IMR-90 (cell line): ENCODE data around the gene KIF18A. TPM values are rescaled to one million over a fixed set of nuclear protein-coding genes. Genes with fewer than 3 reads are reported as not detected.

Experiments
- ATAC-seq: fragments of 200-7000 bp; cut with Tn5 transposase; 2 replicates; pipeline ENCODE4 v1.9.1; 2020; ENCODE audit warnings: low read depth, mild to moderate bottlenecking, moderate library complexity
- BruUV-seq: library from RNA; stranded (reverse); fragments of 400-500 nt; replicated peaks from 2 replicates; lab custom pipeline; 2021; lab: Mats Ljungman, UMichigan
- CTCF ChIA-PET: fragments of 300-600 bp; formaldehyde crosslinking; extraction: SDS; loops from one replicate; lab custom pipeline; 2021; ENCODE audit warnings: antibody characterized with exemption; lab: Yijun Ruan, JAX
- POLR2A ChIA-PET: fragments of 300-600 bp; sonication (Branson Sonifier 250); formaldehyde crosslinking; loops from one replicate; lab custom pipeline; 2022; ENCODE audit warnings: antibody characterized with exemption; ENCODE audit not compliant: unreplicated experiment; lab: Charles Lee
- DNase-seq: peaks from one replicate; pipeline ENCODE4 v3.0.0; 2013
- H2AFZ ChIP-seq: replicated peaks from 2 replicates; pipeline ENCODE3; 2013; ENCODE audit warnings: low read length, mild to moderate bottlenecking; ENCODE audit not compliant: poor library complexity
- H2AK5ac ChIP-seq: 2 replicates; pipeline ENCODE4 v1.6.1; 2013; ENCODE audit warnings: low read depth, low read length, inconsistent platforms
- H2AK9ac ChIP-seq: replicated peaks from 2 replicates; pipeline ENCODE3; 2013; ENCODE audit warnings: mild to moderate bottlenecking, low read depth, low read length, moderate library complexity; ENCODE audit not compliant: poor library complexity
- H2BK120ac ChIP-seq: 2 replicates; pipeline ENCODE4 v1.6.1; 2013; ENCODE audit warnings: low read depth, low read length, inconsistent platforms
- H2BK15ac ChIP-seq: 3 replicates; pipeline ENCODE4 v1.6.1; 2013; ENCODE audit warnings: low read depth, low read length, inconsistent platforms
- H2BK20ac ChIP-seq: 2 replicates; pipeline ENCODE4 v1.6.1; 2013; ENCODE audit warnings: low read depth, mild to moderate bottlenecking, inconsistent platforms, low read length, moderate library complexity
- H2BK5ac ChIP-seq: 2 replicates; pipeline ENCODE4 v1.6.1; 2013; ENCODE audit warnings: mild to moderate bottlenecking, low read depth, low read length, inconsistent platforms; ENCODE audit not compliant: poor library complexity, severe bottlenecking
- H3K14ac ChIP-seq: replicated peaks from 2 replicates; pipeline ENCODE4 v1.6.1; 2013; ENCODE audit warnings: low read depth, low read length, inconsistent platforms
- H3K18ac ChIP-seq: 2 replicates; pipeline ENCODE4 v1.6.1; 2013; ENCODE audit warnings: low read depth, low read length, control low read depth
- H3K23ac ChIP-seq: 2 replicates; pipeline ENCODE4 v1.6.1; 2013; ENCODE audit warnings: low read depth, low read length, inconsistent platforms
- H3K27ac ChIP-seq: 2 replicates; pipeline ENCODE4 v1.5.1; 2013; ENCODE audit warnings: mild to moderate bottlenecking, control low read depth, low read length; ENCODE audit not compliant: insufficient read depth
- H3K27me3 ChIP-seq: 2 replicates; pipeline ENCODE4 v1.6.1; 2013; ENCODE audit warnings: low read length; ENCODE audit not compliant: control insufficient read depth, insufficient read depth
- H3K36me3 ChIP-seq: 2 replicates; pipeline ENCODE4 v1.6.1; 2013; ENCODE audit warnings: low read length, mixed read lengths; ENCODE audit not compliant: control insufficient read depth, insufficient read depth
- H3K4ac ChIP-seq: 2 replicates; pipeline ENCODE4 v1.6.1; 2013; ENCODE audit warnings: low read depth, low read length, inconsistent platforms
- H3K4me1 ChIP-seq: 2 replicates; pipeline ENCODE4 v1.6.1; 2013; ENCODE audit warnings: low read length, mixed read lengths; ENCODE audit not compliant: control insufficient read depth, insufficient read depth
- H3K4me2 ChIP-seq: 2 replicates; pipeline ENCODE4 v1.6.1; 2013; ENCODE audit warnings: low read depth, mild to moderate bottlenecking, control low read depth, low read length, moderate library complexity
- H3K4me3 ChIP-seq: 2 replicates; pipeline ENCODE4 v1.5.1; 2013; ENCODE audit warnings: low read depth, mild to moderate bottlenecking, control low read depth, low read length, moderate library complexity; ENCODE audit not compliant: insufficient read depth
- H3K56ac ChIP-seq: 2 replicates; pipeline ENCODE4 v1.6.1; 2013; ENCODE audit warnings: low read length, inconsistent platforms; ENCODE audit not compliant: insufficient read depth; ENCODE audit errors: extremely low read depth
- H3K79me1 ChIP-seq, 2 experiments: 2 replicates each; pipeline ENCODE4 v1.6.1; 2013; ENCODE audit warnings: low read length in 2 of 2, inconsistent platforms in 1 of 2, low read depth in 1 of 2
- H3K9ac ChIP-seq: 2 replicates; pipeline ENCODE4 v1.6.1; 2013; ENCODE audit warnings: low read depth, low read length, control low read depth
- H3K9me1 ChIP-seq: 2 replicates; pipeline ENCODE4 v1.6.1; 2013; ENCODE audit warnings: low read length, inconsistent platforms; ENCODE audit not compliant: insufficient read depth
- H3K9me3 ChIP-seq: 2 replicates; pipeline ENCODE4 v1.6.1; 2013; ENCODE audit warnings: low read length; ENCODE audit not compliant: control insufficient read depth, insufficient read depth
- H4K20me1 ChIP-seq: 2 replicates; pipeline ENCODE4 v1.6.1; 2013; ENCODE audit warnings: low read length, inconsistent platforms; ENCODE audit not compliant: insufficient read depth
- H4K5ac ChIP-seq: 2 replicates; pipeline ENCODE4 v1.6.1; 2013; ENCODE audit warnings: mild to moderate bottlenecking, low read depth, low read length, control low read depth
- H4K8ac ChIP-seq, 2 experiments: 2 replicates each; pipeline ENCODE4 v1.6.1; 2013; ENCODE audit warnings: low read depth in 2 of 2, low read length in 2 of 2, control low read depth in 1 of 2, inconsistent platforms in 1 of 2
- H4K91ac ChIP-seq: 2 replicates; pipeline ENCODE4 v1.6.1; 2013; ENCODE audit warnings: low read depth, low read length, inconsistent platforms; ENCODE audit not compliant: insufficient read depth
- BHLHE40 ChIP-seq: fragments of 150-350 bp; IDR thresholded peaks from 2 replicates; pipeline ENCODE4 v1.6.1; 2016; ENCODE audit warnings: mild to moderate bottlenecking, low read depth, low read length
- CEBPB ChIP-seq: IDR thresholded peaks from 2 replicates; pipeline ENCODE4 v1.6.1; 2012; ENCODE audit warnings: low read depth, low read length, improper control_type of control experiment
- CHD1 ChIP-seq: IDR thresholded peaks from 2 replicates; pipeline ENCODE4 v1.6.1; 2012; ENCODE audit warnings: low read depth, low read length, improper control_type of control experiment
- CTCF ChIP-seq: conservative IDR thresholded peaks from 2 replicates; pipeline ENCODE4 v1.5.1; 2012; ENCODE audit warnings: mild to moderate bottlenecking, low read depth, low read length, improper control_type of control experiment
- MAFK ChIP-seq: IDR thresholded peaks from 2 replicates; pipeline ENCODE4 v1.6.1; 2012; ENCODE audit warnings: low read depth, low read length, improper control_type of control experiment
- MAZ ChIP-seq: IDR thresholded peaks from 2 replicates; pipeline ENCODE4 v1.6.1; 2012; ENCODE audit warnings: low read depth, mild to moderate bottlenecking, low read length, improper control_type of control experiment, moderate library complexity, borderline replicate concordance
- NFE2L2 ChIP-seq: fragments of 150-350 bp; IDR thresholded peaks from 2 replicates; pipeline ENCODE4 v1.6.1; 2016; ENCODE audit warnings: low read depth, mild to moderate bottlenecking, low read length
- POLR2A ChIP-seq: IDR thresholded peaks from 2 replicates; pipeline ENCODE4 v1.6.1; 2012; ENCODE audit warnings: mild to moderate bottlenecking, low read depth, low read length
- RAD21 ChIP-seq: IDR thresholded peaks from 2 replicates; pipeline ENCODE4 v1.6.1; 2012; ENCODE audit warnings: low read length, improper control_type of control experiment
- RCOR1 ChIP-seq: IDR thresholded peaks from 2 replicates; pipeline ENCODE4 v1.6.1; 2012; ENCODE audit warnings: mild to moderate bottlenecking, low read length, improper control_type of control experiment; ENCODE audit not compliant: insufficient replicate concordance
- RFX5 ChIP-seq: IDR thresholded peaks from 2 replicates; pipeline ENCODE4 v1.8.0; 2012; ENCODE audit warnings: low read depth, mild to moderate bottlenecking, low read length, moderate library complexity
- SMC3 ChIP-seq: fragments of 150-350 bp; IDR thresholded peaks from 2 replicates; pipeline ENCODE4 v1.6.1; 2016; ENCODE audit warnings: low read depth, mild to moderate bottlenecking, antibody characterized with exemption, low read length, moderate library complexity
- WGBS, 2 experiments: methylation state at CpG; one replicate each; pipeline versions ENCODE4 v1.1.5 to v1.1.7; 2013; ENCODE audit warnings: missing lambda C conversion rate in 2 of 2; ENCODE audit not compliant: insufficient read length in 1 of 2; ENCODE audit errors: extremely low coverage in 2 of 2; 5-methylcytosine and 5-hydroxymethylcytosine counted together
- dilution Hi-C: fragments of 300-500 bp; cut with HindIII; formaldehyde crosslinking; loops from one replicate; pipeline ENCODE4 v1.14.3; 2018; ENCODE audit warnings: low sequenced_read_pairs; ENCODE audit not compliant: unreplicated experiment
- in situ Hi-C: fragments of 300-500 bp; cut with MboI; formaldehyde crosslinking; loops from 3 replicates; pipeline ENCODE4 v1.14.3; 2019; ENCODE audit warnings: low sequenced_read_pairs, inconsistent platforms, mixed read lengths
- intact Hi-C: fragments of 100-400 bp; cut with micrococcal nuclease; formaldehyde crosslinking; loops from 2 replicates; pipeline ENCODE4 v1.10.0; 2022
- polyA plus RNA-seq, 3 experiments: library from polyadenylated mRNA; depleted of rRNA; stranded (reverse); fragments of >200 nt; gene quantifications; 2 replicates each; pipeline ENCODE4 v1.2.3, GENCODE V29; 2012; ENCODE audit warnings: low replicate concordance in 1 of 3
- total RNA-seq: library from RNA; depleted of rRNA; stranded (reverse); fragments of >200 nt; gene quantifications from 2 replicates; pipeline ENCODE4 v1.2.3, GENCODE V29; 2012
- TF ChIP-seq, protein P1 (sequence below): fragments of 150-350 bp; IDR thresholded peaks from 2 replicates; pipeline ENCODE4 v1.6.1; 2017; ENCODE audit warnings: mild to moderate bottlenecking, antibody characterized with exemption, low read length, low read depth

The KIF18A gene
- total and polyA plus RNA-seq, 2 of the 4 experiments (the other 2 are of a cell fraction): 8.9 to 24.4 TPM

DNA sequence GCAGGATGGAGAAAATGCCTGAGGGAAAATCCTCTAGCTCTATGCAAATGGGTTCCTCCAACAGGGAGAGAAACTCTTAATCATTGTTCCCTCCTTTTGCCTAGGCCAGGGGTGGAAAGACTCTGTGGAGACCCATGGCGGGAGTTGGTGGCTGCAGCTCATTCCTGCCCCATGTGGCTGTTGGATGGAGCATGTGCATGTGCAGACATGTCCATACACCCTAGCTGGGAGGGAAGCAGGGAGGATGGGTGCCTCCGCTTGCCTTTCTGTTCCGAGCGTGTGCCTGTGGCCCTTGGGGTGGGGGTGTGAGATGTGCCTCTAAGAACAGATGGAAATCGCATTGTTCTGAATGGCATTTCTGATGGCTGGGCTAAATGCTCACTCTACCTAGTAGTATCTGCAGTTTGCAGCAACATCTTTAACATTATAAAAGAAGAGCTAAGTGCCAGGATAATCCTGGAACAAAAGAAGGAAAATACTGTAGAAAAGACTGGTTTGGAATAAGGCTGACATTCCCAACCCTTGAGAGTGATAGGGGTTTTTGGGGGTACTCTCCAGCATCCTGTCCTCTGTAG, 32.0 kb upstream of the KIF18A start:
- no TSS peak for BruUV-seq
- TF ChIP-seq CHD1: no peak
- no peak for TF ChIP-seq POLR2A
- no peak for TF ChIP-seq MAFK
- no peak for TF ChIP-seq MAZ
- TF ChIP-seq RCOR1: no peak
- no peak for TF ChIP-seq RFX5
- no peak for TF ChIP-seq CEBPB
- TF ChIP-seq SMC3: no peak
- TF ChIP-seq CTCF: no peak
- TF ChIP-seq RAD21: no peak
- TF ChIP-seq NFE2L2: no peak
- TF ChIP-seq BHLHE40: no peak
- TF ChIP-seq, protein P1, sequence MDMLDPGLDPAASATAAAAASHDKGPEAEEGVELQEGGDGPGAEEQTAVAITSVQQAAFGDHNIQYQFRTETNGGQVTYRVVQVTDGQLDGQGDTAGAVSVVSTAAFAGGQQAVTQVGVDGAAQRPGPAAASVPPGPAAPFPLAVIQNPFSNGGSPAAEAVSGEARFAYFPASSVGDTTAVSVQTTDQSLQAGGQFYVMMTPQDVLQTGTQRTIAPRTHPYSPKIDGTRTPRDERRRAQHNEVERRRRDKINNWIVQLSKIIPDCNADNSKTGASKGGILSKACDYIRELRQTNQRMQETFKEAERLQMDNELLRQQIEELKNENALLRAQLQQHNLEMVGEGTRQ: no peak

More for the DNA sequence above, 32.0 kb upstream of the KIF18A start:
- H4K5ac ChIP-seq: no peak overlapping the region
- no peak overlapping the region for H4K91ac ChIP-seq
- intact Hi-C loops (no loop called here), in situ Hi-C loops (no loop called here), dilution Hi-C loops (no loop called here)
- H4K8ac ChIP-seq: no peak overlapping the region
- H3K4ac ChIP-seq: no peak overlapping the region
- H3K4me2 ChIP-seq: no peak overlapping the region
- H3K36me3 ChIP-seq: peaks cover 9% of the 10 kb centered on the region
- ChIA-PET POLR2A (interaction anchor here (0.6 kb wide), 1 partner anchor 227 kb away, joined by 4 read pairs; no protein-coding TSS in a partner anchor), CTCF (no interaction called here)
- no peak for ATAC-seq
- H3K9ac ChIP-seq: no peak overlapping the region
- H3K27ac ChIP-seq: no peak overlapping the region
- H3K18ac ChIP-seq: no peak overlapping the region
- H2BK5ac ChIP-seq: no peak overlapping the region
- H2AFZ ChIP-seq: no peak overlapping the region
- no peak overlapping the region for H3K23ac ChIP-seq
- no CpG with 5 or more reads among the region's 5 CpGs for WGBS, 2 experiments
- no peaks in the 10 kb centered on the region; the same call in 1 of the 2 replicates for H3K4me1 ChIP-seq
- H2BK15ac ChIP-seq: no peak overlapping the region
- no peak overlapping the region for H2AK5ac ChIP-seq
- H2BK120ac ChIP-seq: no peak overlapping the region
- peak overlapping the region; percentile 67 for H2AK9ac ChIP-seq
- peaks cover 29% of the 10 kb centered on the region for H3K9me3 ChIP-seq
- no peak overlapping the region for H3K56ac ChIP-seq
- no peaks in the 10 kb centered on the region for H4K20me1 ChIP-seq
- no peak overlapping the region for H3K4me3 ChIP-seq
- no peak overlapping the region for H2BK20ac ChIP-seq
- H3K9me1 ChIP-seq: peaks cover 2% of the 10 kb centered on the region; the same call in 1 of the 2 replicates
- H3K27me3 ChIP-seq: no peaks in the 10 kb centered on the region
- peaks cover 8 to 15% of the 10 kb centered on the region in 2 experiments for H3K79me1 ChIP-seq
- DNase-seq: no peak
- no peak overlapping the region for H3K14ac ChIP-seq
